Testis (tissue), 3 donors: ENCODE data around the gene SLC25A2. TPM values are rescaled to one million over a fixed set of nuclear protein-coding genes. Genes with fewer than 3 reads are reported as not detected.

Experiments
- DNase-seq: peaks from one replicate; pipeline ENCODE4 v3.0.0-alpha.2; 2019
- H3K27ac ChIP-seq, 2 donors: fragments of 200-600 bp; sonication (generic); one replicate each; pipeline ENCODE4 v1.5.1; 2019
- H3K27me3 ChIP-seq: fragments of 200-600 bp; sonication (generic); one replicate; pipeline ENCODE4 v1.5.1; 2019
- H3K36me3 ChIP-seq: fragments of 200-600 bp; sonication (generic); one replicate; pipeline ENCODE4 v1.5.1; 2017; ENCODE audit warnings: low read depth; ENCODE audit errors: missing control alignments
- H3K4me1 ChIP-seq: fragments of 200-600 bp; sonication (generic); one replicate; pipeline ENCODE4 v1.5.1; 2019
- H3K4me3 ChIP-seq, 2 donors: fragments of 200-600 bp; sonication (generic); one replicate each; pipeline ENCODE4 v1.5.1; 2017 to 2019
- H3K9me3 ChIP-seq: fragments of 200-600 bp; sonication (generic); one replicate; pipeline ENCODE4 v1.5.1; 2017
- POLR2A ChIP-seq: fragments of 450-650 bp; IDR thresholded peaks from one replicate; pipeline ENCODE4 v1.6.1; 2017; ENCODE audit warnings: antibody characterized with exemption, mild to moderate bottlenecking, moderate library complexity
- WGBS, 2 donors: methylation state at CpG; one replicate each; pipeline ENCODE4 v1.1.5; 2018; 5-methylcytosine and 5-hydroxymethylcytosine counted together
- intact Hi-C: fragments of 100-400 bp; cut with DNase I; formaldehyde crosslinking; loops from one replicate; pipeline ENCODE4 v1.15.1; 2023; ENCODE audit warnings: low total_unique reads
- polyA plus RNA-seq: library from polyadenylated mRNA; stranded (reverse); fragments of 350-450 nt; fragmentation: Illumina TruSeq; extraction: RNeasy Lipid Tissue Mini Kit (QIAGEN cat#74804); gene quantifications from one replicate; pipeline ENCODE4 v1.2.3, GENCODE V29; 2014; ENCODE audit warnings: low read depth, low replicate concordance; ENCODE audit not compliant: insufficient read depth
- total RNA-seq, 2 donors: library from RNA; depleted of rRNA; stranded (reverse); fragments of >200 nt; gene quantifications; one replicate each; pipeline ENCODE4 v1.2.3, GENCODE V29; 2016
- TF ChIP-seq, protein P1 (sequence below), 3 experiments: fragments of 450-650 bp in 2 of 3; fragments of 200-600 bp in 1 of 3; sonication (generic) in 1 of 3; IDR thresholded peaks; one replicate each; pipeline ENCODE4 v1.5.1; 2016 to 2019; ENCODE audit warnings: antibody characterized with exemption in 3 of 3, mild to moderate bottlenecking in 2 of 3, moderate library complexity in 1 of 3

SLC25A2 gene
- total and polyA plus RNA-seq, 3 donors from 2014 or later, result 4.0 to 15.9 (median 4.4) TPM

DNA sequence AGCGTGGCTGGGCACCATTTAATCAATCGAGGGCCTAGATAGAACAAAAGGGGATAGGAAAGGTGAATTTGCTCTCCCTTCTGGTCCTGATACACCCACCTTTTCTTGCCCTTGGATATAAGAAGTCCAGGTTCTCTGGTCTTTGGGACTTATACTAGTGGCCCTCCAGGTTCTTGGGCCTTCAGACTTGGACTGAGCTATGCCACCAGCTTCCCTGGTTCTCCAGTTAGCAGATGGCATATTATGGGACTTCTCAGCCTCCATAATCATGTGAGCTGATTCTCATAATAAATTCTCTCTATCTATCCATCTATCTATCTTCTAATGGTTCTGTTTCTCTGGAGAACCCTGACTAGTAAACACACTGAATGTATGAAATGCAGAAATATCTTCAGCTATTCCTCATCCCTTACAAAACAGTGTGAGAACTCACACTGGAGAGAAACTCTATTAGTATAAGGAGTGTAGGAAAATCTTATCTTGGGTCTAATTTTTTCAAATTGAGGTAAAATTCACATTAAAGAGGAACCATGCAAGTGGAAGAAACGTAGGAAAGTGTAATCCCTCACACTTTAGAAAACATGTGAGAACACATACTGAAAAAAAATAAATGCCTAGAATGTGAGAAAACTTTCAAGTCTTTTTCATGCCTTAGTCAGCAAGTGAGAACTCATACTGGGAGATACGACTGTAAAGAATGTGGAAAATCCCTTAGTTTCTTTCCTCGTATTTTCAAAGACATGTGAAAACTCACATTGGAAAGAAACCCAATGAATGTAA, 43.2 kb downstream of the SLC25A2 start:
- no peaks in the 10 kb centered on the region for H3K36me3 ChIP-seq
- H3K27ac ChIP-seq, result no peak overlapping the region
- H3K4me1 ChIP-seq, result no peaks in the 10 kb centered on the region
- no peak for TF ChIP-seq POLR2A
- TF ChIP-seq, protein P1, sequence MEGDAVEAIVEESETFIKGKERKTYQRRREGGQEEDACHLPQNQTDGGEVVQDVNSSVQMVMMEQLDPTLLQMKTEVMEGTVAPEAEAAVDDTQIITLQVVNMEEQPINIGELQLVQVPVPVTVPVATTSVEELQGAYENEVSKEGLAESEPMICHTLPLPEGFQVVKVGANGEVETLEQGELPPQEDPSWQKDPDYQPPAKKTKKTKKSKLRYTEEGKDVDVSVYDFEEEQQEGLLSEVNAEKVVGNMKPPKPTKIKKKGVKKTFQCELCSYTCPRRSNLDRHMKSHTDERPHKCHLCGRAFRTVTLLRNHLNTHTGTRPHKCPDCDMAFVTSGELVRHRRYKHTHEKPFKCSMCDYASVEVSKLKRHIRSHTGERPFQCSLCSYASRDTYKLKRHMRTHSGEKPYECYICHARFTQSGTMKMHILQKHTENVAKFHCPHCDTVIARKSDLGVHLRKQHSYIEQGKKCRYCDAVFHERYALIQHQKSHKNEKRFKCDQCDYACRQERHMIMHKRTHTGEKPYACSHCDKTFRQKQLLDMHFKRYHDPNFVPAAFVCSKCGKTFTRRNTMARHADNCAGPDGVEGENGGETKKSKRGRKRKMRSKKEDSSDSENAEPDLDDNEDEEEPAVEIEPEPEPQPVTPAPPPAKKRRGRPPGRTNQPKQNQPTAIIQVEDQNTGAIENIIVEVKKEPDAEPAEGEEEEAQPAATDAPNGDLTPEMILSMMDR (IDR thresholded peaks at IDR 0.05), result no peak
- DNase-seq, result no peak
- 75 to 83% methylated on average over 5 of the region's 5 CpGs for WGBS, 2 donors
- intact Hi-C loops, result no loop called here
- H3K4me3 ChIP-seq, result no peak overlapping the region
- H3K27me3 ChIP-seq, result no peaks in the 10 kb centered on the region
- H3K9me3 ChIP-seq, result peaks cover 3% of the 10 kb centered on the region

DNA sequence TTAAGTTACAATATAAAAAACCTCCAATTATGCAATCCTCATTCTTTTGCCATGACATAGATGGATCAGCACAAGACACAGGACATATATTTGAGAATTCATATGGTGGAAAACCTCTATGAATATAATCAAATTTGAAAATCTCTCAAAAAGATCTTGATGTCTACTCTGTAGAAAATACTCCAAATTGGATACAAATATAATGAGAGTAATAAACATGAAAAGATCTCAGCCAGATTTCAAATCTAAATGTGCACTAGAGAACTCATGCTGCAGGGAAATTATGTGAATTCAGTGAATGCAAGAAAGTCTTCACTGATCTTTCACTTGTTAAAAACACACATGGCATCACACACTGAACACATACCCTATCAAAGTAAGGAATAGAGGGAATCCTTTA, 44.9 kb downstream of the SLC25A2 start:
- intact Hi-C loops, result no loop called here
- H3K9me3 ChIP-seq, result peaks cover 3% of the 10 kb centered on the region
- no peak overlapping the region for H3K4me3 ChIP-seq
- TF ChIP-seq POLR2A, result no peak
- TF ChIP-seq, protein P1 (IDR thresholded peaks at IDR 0.05), result no peak
- no peak overlapping the region for H3K27ac ChIP-seq
- no peak for DNase-seq
- no peaks in the 10 kb centered on the region for H3K36me3 ChIP-seq
- H3K4me1 ChIP-seq, result no peaks in the 10 kb centered on the region
- H3K27me3 ChIP-seq, result no peaks in the 10 kb centered on the region

DNA sequence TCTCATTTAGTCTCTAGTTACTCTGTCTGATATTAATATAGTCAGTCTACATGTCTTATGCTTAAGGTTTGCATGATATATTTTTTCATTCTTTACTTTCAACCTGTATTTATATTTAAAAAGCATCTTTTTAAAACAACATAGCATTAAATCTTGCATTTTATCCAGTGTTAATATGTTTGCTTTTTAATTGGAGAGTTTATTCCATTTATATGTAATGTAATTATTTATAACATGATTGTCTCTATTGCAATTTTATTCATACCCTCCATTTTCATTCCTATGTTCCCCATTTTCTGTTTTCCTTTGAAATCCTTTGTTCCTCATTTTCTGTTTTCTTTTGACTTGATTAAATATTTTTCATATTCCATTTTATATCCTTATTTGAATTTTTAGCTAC, 45.4 kb downstream of the SLC25A2 start:
- H3K9me3 ChIP-seq, result peaks cover 3% of the 10 kb centered on the region
- TF ChIP-seq POLR2A, result no peak
- TF ChIP-seq, protein P1 (IDR thresholded peaks at IDR 0.05), result no peak
- H3K4me1 ChIP-seq, result no peaks in the 10 kb centered on the region
- no peak overlapping the region for H3K27ac ChIP-seq
- no peak overlapping the region for H3K4me3 ChIP-seq
- H3K27me3 ChIP-seq, result no peaks in the 10 kb centered on the region
- no peak for DNase-seq
- no peaks in the 10 kb centered on the region for H3K36me3 ChIP-seq
- intact Hi-C loops, result no loop called here

Other genes starting within 250 kb of the SLC25A2 start
Only the 30 nearest of the 38 such genes appear.
- 1 to 10 TPM; 3.3 to 3.4 TPM for gene PCDHB7, start 131.4 kb downstream of the SLC25A2 start, total RNA-seq
- gene PCDHB7, start 131.4 kb downstream of the SLC25A2 start, polyA plus RNA-seq, result 2.6 TPM
- 1 to 10 TPM; 3.8 to 4.3 TPM for gene PCDHB8, start 126.3 kb downstream of the SLC25A2 start, total RNA-seq
- gene PCDHB8, start 126.3 kb downstream of the SLC25A2 start, polyA plus RNA-seq, result 2.1 TPM
- gene PCDHB16, start 121.7 kb downstream of the SLC25A2 start, total RNA-seq, result 1 to 10 TPM; 2.6 to 3.3 TPM
- gene PCDHB16, start 121.7 kb downstream of the SLC25A2 start, polyA plus RNA-seq, result 1.9 TPM
- gene PCDHB9, start 116.9 kb downstream of the SLC25A2 start, total RNA-seq, result 1 to 10 TPM; 5.7 to 8.7 TPM
- gene PCDHB9, start 116.9 kb downstream of the SLC25A2 start, polyA plus RNA-seq, result 4.8 TPM
- 1 to 10 TPM; 4.0 to 4.9 TPM for gene PCDHB10, start 111.7 kb downstream of the SLC25A2 start, total RNA-seq
- 1.5 TPM for gene PCDHB10, start 111.7 kb downstream of the SLC25A2 start, polyA plus RNA-seq
- gene PCDHB11, start 104.4 kb downstream of the SLC25A2 start, total RNA-seq, result 1 to 10 TPM; 4.0 to 4.2 TPM
- 0.63 TPM for gene PCDHB11, start 104.4 kb downstream of the SLC25A2 start, polyA plus RNA-seq
- 1 to 10 TPM; 6.1 to 6.5 TPM for gene PCDHB12, start 95.3 kb downstream of the SLC25A2 start, total RNA-seq
- 1.4 TPM for gene PCDHB12, start 95.3 kb downstream of the SLC25A2 start, polyA plus RNA-seq
- gene PCDHB13, start 90.1 kb downstream of the SLC25A2 start, total RNA-seq, result 1 to 10 TPM; 8.6 to 9.3 TPM
- gene PCDHB13, start 90.1 kb downstream of the SLC25A2 start, polyA plus RNA-seq, result 2.6 TPM
- 1 to 10 TPM; 7.9 to 8.0 TPM for gene PCDHB14, start 80.7 kb downstream of the SLC25A2 start, total RNA-seq
- 2.7 TPM for gene PCDHB14, start 80.7 kb downstream of the SLC25A2 start, polyA plus RNA-seq
- gene PCDHB15, start 58.7 kb downstream of the SLC25A2 start, total RNA-seq, result 10 to 100 TPM; 22.1 to 27.6 TPM
- gene PCDHB15, start 58.7 kb downstream of the SLC25A2 start, polyA plus RNA-seq, result 10.3 TPM
- gene TAF7, start 16.7 kb upstream of the SLC25A2 start, total RNA-seq, result 100 to 1,000 TPM; 112 to 131 TPM
- gene TAF7, start 16.7 kb upstream of the SLC25A2 start, polyA plus RNA-seq, result 137 TPM
- gene PCDHGA1, start 26.5 kb upstream of the SLC25A2 start, total RNA-seq, result 10 to 100 TPM in 1 of 2 donors, 1 to 10 TPM in 1; 8.7 to 13.1 TPM
- gene PCDHGA1, start 26.5 kb upstream of the SLC25A2 start, polyA plus RNA-seq, result 1.6 TPM
- gene PCDHGA2, start 34.7 kb upstream of the SLC25A2 start, total RNA-seq, result 10 to 100 TPM; 19.4 to 31.0 TPM
- 5.6 TPM for gene PCDHGA2, start 34.7 kb upstream of the SLC25A2 start, polyA plus RNA-seq
- 10 to 100 TPM; 19.3 to 31.8 TPM for gene PCDHGA3, start 39.8 kb upstream of the SLC25A2 start, total RNA-seq
- gene PCDHGA3, start 39.8 kb upstream of the SLC25A2 start, polyA plus RNA-seq, result 4.4 TPM
- gene PCDHGB1, start 46.0 kb upstream of the SLC25A2 start, total RNA-seq, result 10 to 100 TPM; 12.5 to 16.4 TPM
- 0.92 TPM for gene PCDHGB1, start 46.0 kb upstream of the SLC25A2 start, polyA plus RNA-seq
- gene PCDHGA4, start 51.0 kb upstream of the SLC25A2 start, total RNA-seq, result 10 to 100 TPM; 14.2 to 21.0 TPM
- gene PCDHGA4, start 51.0 kb upstream of the SLC25A2 start, polyA plus RNA-seq, result 1.9 TPM
- gene PCDHGB2, start 55.9 kb upstream of the SLC25A2 start, total RNA-seq, result 10 to 100 TPM; 16.6 to 20.4 TPM
- gene PCDHGB2, start 55.9 kb upstream of the SLC25A2 start, polyA plus RNA-seq, result 1.5 TPM
- gene PCDHGA5, start 60.1 kb upstream of the SLC25A2 start, total RNA-seq, result 10 to 100 TPM in 1 of 2 donors, 1 to 10 TPM in 1; 9.4 to 12.2 TPM
- gene PCDHGA5, start 60.1 kb upstream of the SLC25A2 start, polyA plus RNA-seq, result 1.5 TPM
- 10 to 100 TPM; 11.3 to 17.1 TPM for gene PCDHGB3, start 66.2 kb upstream of the SLC25A2 start, total RNA-seq
- 0.74 TPM for gene PCDHGB3, start 66.2 kb upstream of the SLC25A2 start, polyA plus RNA-seq
- gene PCDHGA6, start 69.8 kb upstream of the SLC25A2 start, total RNA-seq, result 10 to 100 TPM in 1 of 2 donors, 1 to 10 TPM in 1; 9.7 to 13.4 TPM
- 1.8 TPM for gene PCDHGA6, start 69.8 kb upstream of the SLC25A2 start, polyA plus RNA-seq
- 10 to 100 TPM; 11.1 to 12.7 TPM for gene PCDHGA7, start 78.7 kb upstream of the SLC25A2 start, total RNA-seq
- gene PCDHGA7, start 78.7 kb upstream of the SLC25A2 start, polyA plus RNA-seq, result 1.6 TPM
- 10 to 100 TPM; 11.3 to 13.3 TPM for gene PCDHGB4, start 83.6 kb upstream of the SLC25A2 start, total RNA-seq
- 1.0 TPM for gene PCDHGB4, start 83.6 kb upstream of the SLC25A2 start, polyA plus RNA-seq
- 1 to 10 TPM; 8.2 TPM for gene PCDHGA8, start 88.6 kb upstream of the SLC25A2 start, total RNA-seq
- gene PCDHGA8, start 88.6 kb upstream of the SLC25A2 start, polyA plus RNA-seq, result 0.15 TPM
- 10 to 100 TPM; 28.3 to 36.4 TPM for gene PCDHGB5, start 93.9 kb upstream of the SLC25A2 start, total RNA-seq
- gene PCDHGB5, start 93.9 kb upstream of the SLC25A2 start, polyA plus RNA-seq, result 4.5 TPM
- gene PCDHGA9, start 98.7 kb upstream of the SLC25A2 start, total RNA-seq, result 10 to 100 TPM; 13.0 to 13.1 TPM
- 1.1 TPM for gene PCDHGA9, start 98.7 kb upstream of the SLC25A2 start, polyA plus RNA-seq
- gene PCDHGB6, start 104.0 kb upstream of the SLC25A2 start, total RNA-seq, result 10 to 100 TPM in 1 of 2 donors, 1 to 10 TPM in 1; 9.9 to 12.6 TPM
- 2.1 TPM for gene PCDHGB6, start 104.0 kb upstream of the SLC25A2 start, polyA plus RNA-seq
- 10 to 100 TPM; 11.3 to 11.7 TPM for gene PCDHGA10, start 108.9 kb upstream of the SLC25A2 start, total RNA-seq
- 1.2 TPM for gene PCDHGA10, start 108.9 kb upstream of the SLC25A2 start, polyA plus RNA-seq
- 10 to 100 TPM; 15.3 to 18.1 TPM for gene PCDHGB7, start 113.6 kb upstream of the SLC25A2 start, total RNA-seq
- gene PCDHGB7, start 113.6 kb upstream of the SLC25A2 start, polyA plus RNA-seq, result 6.6 TPM
- 1 to 10 TPM; 8.4 to 9.1 TPM for gene PCDHGA11, start 117.0 kb upstream of the SLC25A2 start, total RNA-seq
- gene PCDHGA11, start 117.0 kb upstream of the SLC25A2 start, polyA plus RNA-seq, result 0.83 TPM
- gene PCDHGA12, start 126.5 kb upstream of the SLC25A2 start, total RNA-seq, result 10 to 100 TPM; 10.3 to 11.3 TPM
- 2.7 TPM for gene PCDHGA12, start 126.5 kb upstream of the SLC25A2 start, polyA plus RNA-seq